IPS DF 6.9 (cell line): Measurements from ENCODE around the gene RAB13.
A peak's percentile ranks its signal among the peaks of the same experiment; 100 is the strongest.
"Not testable (repeated sequence)": the region's sequence is repeated elsewhere in the genome, so short reads cannot be mapped to it uniquely, and the experiment has no call there.

Experiments used
- DNase-seq: peaks from one replicate; pipeline ENCODE4 v3.0.0-alpha.2; 2013; ENCODE audit warnings: low read depth, low spot score
- H3K27ac ChIP-seq: one replicate; pipeline ENCODE4 v1.5.1; 2013; ENCODE audit warnings: low read length, control low read depth
- H3K27me3 ChIP-seq: 2 replicates; pipeline ENCODE4 v1.6.1; 2013; ENCODE audit warnings: mild to moderate bottlenecking, low read length; ENCODE audit not compliant: control insufficient read depth, insufficient read depth
- H3K36me3 ChIP-seq: 2 replicates; pipeline ENCODE4 v1.6.1; 2013; ENCODE audit warnings: low read length; ENCODE audit not compliant: control insufficient read depth, insufficient read depth
- H3K4me1 ChIP-seq: 2 replicates; pipeline ENCODE4 v1.6.1; 2013; ENCODE audit warnings: low read length; ENCODE audit not compliant: control insufficient read depth, insufficient read depth
- H3K4me3 ChIP-seq: 2 replicates; pipeline ENCODE4 v1.5.1; 2013; ENCODE audit warnings: mild to moderate bottlenecking, low read length
- H3K9me3 ChIP-seq: 2 replicates; pipeline ENCODE4 v1.6.1; 2013; ENCODE audit warnings: low read length, inconsistent platforms; ENCODE audit not compliant: control insufficient read depth, insufficient read depth
- WGBS: extraction: QIAGEN DNeasy Blood & Tissue Kit; methylation state at CpG from one replicate; pipeline ENCODE4 v1.1.7; 2013; ENCODE audit warnings: mixed read lengths, missing lambda C conversion rate; ENCODE audit not compliant: insufficient read length, insufficient coverage; 5-methylcytosine and 5-hydroxymethylcytosine counted together

The RAB13 gene

GRCh38 chr1:153985941-153986761, at the start of gene RAB13:
Gene RAB13 (minus strand): TSS chr1:153986339. CDS start chr1:153986236, 103 bp downstream.
- peak within 1 kb of the TSS; percentile 49 for H3K4me3 ChIP-seq
- DNase-seq: peak; percentile 35
- H3K27ac ChIP-seq: no peak within 1 kb of the TSS
- no peaks in the 10 kb centered on the region for H3K9me3 ChIP-seq
- peaks cover 14% of the 10 kb centered on the region; the same call in 1 of the 2 replicates for H3K36me3 ChIP-seq
- peaks cover 1% of the 10 kb centered on the region; the same call in 1 of the 2 replicates for H3K4me1 ChIP-seq
- no peaks in the 10 kb centered on the region for H3K27me3 ChIP-seq
- WGBS: no CpG with 5 or more reads among the region's 32 CpGs

DNA sequence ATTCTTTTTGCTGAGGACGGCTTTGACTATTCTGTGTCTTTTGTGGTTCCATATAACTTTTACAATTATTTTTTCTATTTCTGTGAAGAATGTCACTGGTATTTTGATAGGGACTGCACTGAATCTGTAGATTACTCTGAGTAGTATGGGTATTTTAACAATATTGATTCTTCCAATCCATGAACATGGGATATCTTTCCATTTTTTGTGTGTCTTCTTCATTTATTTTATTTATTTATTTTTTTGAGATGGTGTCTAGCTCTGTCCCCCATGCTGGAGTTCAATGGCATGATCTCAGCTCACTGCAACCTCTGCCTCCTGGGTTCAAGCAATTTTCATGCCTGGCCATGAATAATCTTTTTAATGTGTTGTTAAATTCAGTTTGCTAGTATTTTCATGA, 47.6 kb upstream of the RAB13 start:
- H3K4me1 ChIP-seq, DNase-seq, H3K36me3 ChIP-seq, H3K9me3 ChIP-seq, H3K27me3 ChIP-seq, H3K4me3 ChIP-seq, H3K27ac ChIP-seq: not testable (repeated sequence)
- no CpG with 5 or more reads among the region's 1 CpG for WGBS

DNA sequence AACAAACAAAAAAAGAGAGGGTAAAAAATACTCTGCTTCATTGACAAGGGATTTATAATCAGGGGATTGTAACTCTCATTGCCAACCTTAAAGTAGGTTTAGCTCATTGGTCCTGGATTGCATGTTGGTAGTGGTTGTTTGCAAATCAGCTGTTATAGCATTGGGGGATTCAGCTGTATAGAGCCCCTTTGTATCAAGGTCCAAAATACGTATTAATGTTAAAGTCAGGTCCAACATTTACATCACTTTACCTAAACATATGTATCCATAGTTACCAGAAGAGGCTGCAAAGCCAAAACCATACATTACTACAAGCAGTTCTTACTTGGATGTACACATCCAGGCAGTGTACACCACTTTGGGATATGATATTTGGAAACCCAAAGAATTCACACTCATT, 33.8 kb upstream of the RAB13 start:
- no CpG with 5 or more reads among the region's 1 CpG for WGBS
- Histone ChIP-seq H3K4me1 (no peaks in the 10 kb centered on the region), H3K9me3 (no peaks in the 10 kb centered on the region), H3K27me3 (no peaks in the 10 kb centered on the region), H3K36me3 (no peaks in the 10 kb centered on the region), H3K4me3 (no peak overlapping the region), H3K27ac (no peak overlapping the region)
- no peak for DNase-seq

- DNase-seq: no peak
- H3K36me3 ChIP-seq: no peaks in the 10 kb centered on the region
- H3K4me1 ChIP-seq: no peaks in the 10 kb centered on the region
- no peaks in the 10 kb centered on the region for H3K27me3 ChIP-seq
- no peak overlapping the region for H3K4me3 ChIP-seq
- no peak overlapping the region for H3K27ac ChIP-seq
- no CpG with 5 or more reads among the region's 4 CpGs for WGBS
- H3K9me3 ChIP-seq: no peaks in the 10 kb centered on the region
Measured at GRCh38 chr1:154019269-154019668, 33.1 kb upstream of the RAB13 start.

- Histone ChIP-seq H3K4me1 (no peaks in the 10 kb centered on the region), H3K36me3 (no peaks in the 10 kb centered on the region), H3K9me3 (no peaks in the 10 kb centered on the region), H3K27ac (no peak overlapping the region), H3K27me3 (no peaks in the 10 kb centered on the region), H3K4me3 (no peak overlapping the region)
- WGBS: no CpG with 5 or more reads among the region's 3 CpGs
- no peak for DNase-seq
Measured at GRCh38 chr1:154014154-154014907, 28.2 kb upstream of the RAB13 start.

- not testable (repeated sequence) for H3K27ac ChIP-seq, H3K4me3 ChIP-seq, H3K4me1 ChIP-seq, DNase-seq, H3K9me3 ChIP-seq, H3K27me3 ChIP-seq, H3K36me3 ChIP-seq
- no CpG with 5 or more reads among the region's 14 CpGs for WGBS
Measured at GRCh38 chr1:154012543-154012942, 26.4 kb upstream of the RAB13 start.

DNA sequence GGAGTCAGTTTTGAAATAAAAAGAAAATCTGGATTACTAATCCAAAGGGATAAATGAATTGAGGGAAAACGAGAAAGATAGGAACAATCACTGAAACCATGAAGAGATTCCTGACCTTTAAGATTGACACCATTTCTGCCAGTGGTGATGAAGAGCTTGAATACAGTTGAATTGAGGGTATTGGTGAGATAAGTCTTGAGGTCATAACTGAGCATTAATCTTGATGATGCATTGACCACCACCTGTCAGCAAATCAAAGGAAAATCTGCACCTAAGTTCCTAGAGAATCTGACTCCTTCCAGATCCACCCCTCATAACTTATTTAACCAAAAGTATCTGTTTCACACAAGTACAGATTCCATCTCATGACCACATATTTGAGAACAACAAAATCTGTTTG, 26.0 kb upstream of the RAB13 start:
- Histone ChIP-seq H3K4me3 (no peak overlapping the region), H3K27ac (no peak overlapping the region), H3K4me1 (no peaks in the 10 kb centered on the region), H3K27me3 (no peaks in the 10 kb centered on the region), H3K9me3 (no peaks in the 10 kb centered on the region), H3K36me3 (no peaks in the 10 kb centered on the region)
- DNase-seq: no peak
- WGBS: no CpG with 5 or more reads among the region's 1 CpG

- WGBS: no CpG with 5 or more reads among the region's 3 CpGs
Measured at GRCh38 chr1:154006136-154006535, 20.0 kb upstream of the RAB13 start.

DNA sequence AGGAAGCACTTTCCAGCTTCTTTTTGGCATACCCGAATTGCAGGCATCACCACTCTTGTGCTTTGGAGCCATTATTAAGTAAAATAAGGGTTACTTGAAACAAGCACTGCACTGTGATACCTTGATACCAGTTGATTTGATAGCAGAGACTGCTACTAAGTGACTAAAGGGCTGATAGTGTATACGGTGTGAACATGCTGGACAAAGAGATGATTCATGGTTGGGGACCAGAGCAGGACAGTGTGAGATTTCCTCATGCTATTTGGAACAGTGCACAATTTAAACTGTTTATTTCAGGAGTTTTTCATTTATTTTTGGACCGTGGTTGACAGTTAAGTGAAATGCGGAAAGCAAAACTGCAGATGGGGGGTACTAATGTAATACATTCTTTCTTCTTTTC, 14.3 kb upstream of the RAB13 start:
- DNase-seq: no peak
- Histone ChIP-seq H3K4me1 (no peaks in the 10 kb centered on the region), H3K4me3 (no peak overlapping the region), H3K27me3 (no peaks in the 10 kb centered on the region), H3K36me3 (no peaks in the 10 kb centered on the region; the same call in 1 of the 2 replicates), H3K27ac (no peak overlapping the region), H3K9me3 (no peaks in the 10 kb centered on the region)
- WGBS: no CpG with 5 or more reads among the region's 4 CpGs

More at GRCh38 chr1:154006136-154006535, 20.0 kb upstream of the RAB13 start:
- Histone ChIP-seq H3K9me3 (no peaks in the 10 kb centered on the region), H3K4me3 (no peak overlapping the region), H3K4me1 (no peaks in the 10 kb centered on the region), H3K27ac (no peak overlapping the region), H3K36me3 (no peaks in the 10 kb centered on the region), H3K27me3 (no peaks in the 10 kb centered on the region)
- DNase-seq: no peak

DNA sequence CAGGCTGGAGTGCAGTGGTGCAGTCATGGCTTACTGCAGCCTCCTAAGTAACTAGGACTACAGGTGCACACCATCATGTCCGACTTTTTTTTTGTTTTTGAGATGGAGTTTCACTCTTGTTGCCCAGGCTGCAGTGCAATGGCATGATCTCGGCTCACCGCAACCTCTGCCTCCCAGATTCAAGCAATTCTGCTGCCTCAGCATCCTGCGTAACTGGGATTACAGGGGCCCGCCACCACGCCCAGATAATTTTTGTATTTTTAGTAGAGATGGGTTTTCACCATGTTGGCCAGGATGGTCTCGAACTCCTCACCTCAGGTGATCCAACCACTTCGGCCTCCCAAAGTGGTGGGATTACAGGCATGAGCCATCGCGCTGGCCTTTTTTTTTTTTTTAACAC, 10.7 kb upstream of the RAB13 start:
- H3K36me3 ChIP-seq: peaks cover 17% of the 10 kb centered on the region; the same call in 1 of the 2 replicates
- H3K27me3 ChIP-seq, H3K4me3 ChIP-seq, DNase-seq, H3K27ac ChIP-seq, H3K9me3 ChIP-seq, H3K4me1 ChIP-seq: not testable (repeated sequence)
- WGBS: no CpG with 5 or more reads among the region's 10 CpGs
